HFF-Myc (cell line): ENCODE data around the gene IMPA2.
A peak's percentile ranks its signal among the peaks of the same experiment; 100 is the strongest.

Source experiments
- DNase-seq: peaks from one replicate; pipeline ENCODE4 v3.0.0-alpha.2; 2011; ENCODE audit warnings: low read depth; ENCODE audit errors: extremely low read depth
- H3K4me3 ChIP-seq: replicated peaks from 2 replicates; pipeline ENCODE4 v1.5.1; 2011; ENCODE audit warnings: low read depth, mild to moderate bottlenecking, control low read depth, low read length
- TF ChIP-seq, protein P1 (sequence below): IDR thresholded peaks from 2 replicates; pipeline ENCODE4 v1.5.1; 2012; ENCODE audit warnings: mild to moderate bottlenecking, low read depth, low read length, control low read depth; ENCODE audit errors: missing control alignments

IMPA2 gene

DNA sequence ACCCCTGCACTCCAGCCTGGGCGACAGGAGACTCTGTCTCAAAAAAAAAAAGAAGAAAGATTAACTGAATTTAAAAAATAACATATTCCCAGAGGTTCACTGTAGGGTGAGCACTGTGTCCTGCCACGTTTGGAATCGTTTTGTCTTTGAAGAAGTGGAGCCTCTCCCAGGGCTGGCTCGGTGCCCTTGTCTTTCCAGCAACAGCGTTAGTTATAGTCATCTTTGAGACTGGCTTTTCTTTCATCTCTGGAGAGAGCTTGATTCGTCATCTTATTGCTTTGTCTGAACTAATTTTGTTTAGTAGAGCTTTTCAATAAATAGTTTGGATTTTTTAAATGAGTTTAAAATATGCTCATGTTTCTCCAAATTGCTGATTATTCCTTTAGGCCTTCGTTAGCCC is 50.5 kb downstream of the IMPA2 start:
- no peak overlapping the region for H3K4me3 ChIP-seq
- DNase-seq: peak; percentile 12
- TF ChIP-seq, protein P1, sequence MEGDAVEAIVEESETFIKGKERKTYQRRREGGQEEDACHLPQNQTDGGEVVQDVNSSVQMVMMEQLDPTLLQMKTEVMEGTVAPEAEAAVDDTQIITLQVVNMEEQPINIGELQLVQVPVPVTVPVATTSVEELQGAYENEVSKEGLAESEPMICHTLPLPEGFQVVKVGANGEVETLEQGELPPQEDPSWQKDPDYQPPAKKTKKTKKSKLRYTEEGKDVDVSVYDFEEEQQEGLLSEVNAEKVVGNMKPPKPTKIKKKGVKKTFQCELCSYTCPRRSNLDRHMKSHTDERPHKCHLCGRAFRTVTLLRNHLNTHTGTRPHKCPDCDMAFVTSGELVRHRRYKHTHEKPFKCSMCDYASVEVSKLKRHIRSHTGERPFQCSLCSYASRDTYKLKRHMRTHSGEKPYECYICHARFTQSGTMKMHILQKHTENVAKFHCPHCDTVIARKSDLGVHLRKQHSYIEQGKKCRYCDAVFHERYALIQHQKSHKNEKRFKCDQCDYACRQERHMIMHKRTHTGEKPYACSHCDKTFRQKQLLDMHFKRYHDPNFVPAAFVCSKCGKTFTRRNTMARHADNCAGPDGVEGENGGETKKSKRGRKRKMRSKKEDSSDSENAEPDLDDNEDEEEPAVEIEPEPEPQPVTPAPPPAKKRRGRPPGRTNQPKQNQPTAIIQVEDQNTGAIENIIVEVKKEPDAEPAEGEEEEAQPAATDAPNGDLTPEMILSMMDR: no peak

DNA sequence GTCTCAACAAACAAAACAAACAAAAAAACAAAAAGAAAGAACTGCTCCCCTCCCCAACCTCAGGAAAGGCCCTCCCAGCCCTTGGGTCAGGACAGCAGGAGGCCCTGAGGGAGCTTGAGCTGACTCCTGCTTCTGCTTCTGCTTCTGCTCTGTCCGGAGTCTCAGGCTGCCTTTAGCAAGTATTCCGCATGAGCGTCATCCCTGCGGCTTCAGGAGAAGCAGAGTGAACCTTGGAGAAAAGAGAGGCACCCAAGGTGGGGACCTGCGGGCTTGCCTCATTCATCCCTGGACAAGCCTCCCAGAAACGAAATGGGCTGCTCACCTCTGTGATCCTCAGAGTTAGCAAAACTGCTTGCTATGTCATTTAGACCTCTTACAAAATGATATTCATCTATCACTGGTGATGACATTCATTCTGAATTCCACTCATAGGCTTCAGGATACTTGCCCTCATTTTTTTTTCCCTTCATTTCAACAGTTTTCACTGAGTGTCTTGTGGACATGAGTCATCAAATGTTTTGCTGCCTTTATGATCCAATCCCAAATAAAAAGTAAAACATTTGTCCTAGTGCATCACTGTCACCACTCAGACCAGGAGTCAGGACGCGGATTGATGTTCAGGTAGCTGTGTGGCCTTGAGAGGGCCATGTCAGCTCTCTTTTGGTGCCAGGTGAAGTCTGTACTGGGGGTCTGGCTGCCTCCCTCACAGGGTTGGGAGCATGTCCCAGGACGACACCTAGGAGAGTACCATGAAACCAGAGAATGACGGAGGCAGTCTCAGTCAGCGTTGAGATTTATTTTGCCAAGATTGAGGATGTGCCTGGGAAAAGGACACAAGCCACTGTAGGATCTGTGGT is 51.7 kb downstream of the IMPA2 start:
- DNase-seq: no peak
- TF ChIP-seq, protein P1: no peak
- H3K4me3 ChIP-seq: no peak overlapping the region

DNA sequence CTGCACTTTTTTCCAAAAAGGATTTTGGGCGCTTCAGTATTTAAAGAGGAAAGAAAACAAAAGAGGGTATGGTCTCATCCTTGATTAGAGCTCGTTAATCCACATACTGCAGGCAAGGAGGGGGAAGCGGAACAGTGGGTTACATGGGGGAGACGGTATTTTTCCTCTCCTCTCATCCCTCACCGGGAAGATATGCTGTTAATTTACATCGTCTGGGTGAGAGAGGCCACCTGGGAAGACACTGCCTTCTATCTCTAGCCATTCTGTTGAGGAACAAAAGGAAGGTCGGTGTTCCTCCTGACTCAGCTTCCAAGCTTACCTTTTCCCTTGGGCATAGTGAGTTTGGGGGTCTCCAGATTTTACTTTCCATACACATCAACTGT is 52.3 kb downstream of the IMPA2 start:
- H3K4me3 ChIP-seq: no peak overlapping the region
- TF ChIP-seq, protein P1: no peak
- no peak for DNase-seq

DNA sequence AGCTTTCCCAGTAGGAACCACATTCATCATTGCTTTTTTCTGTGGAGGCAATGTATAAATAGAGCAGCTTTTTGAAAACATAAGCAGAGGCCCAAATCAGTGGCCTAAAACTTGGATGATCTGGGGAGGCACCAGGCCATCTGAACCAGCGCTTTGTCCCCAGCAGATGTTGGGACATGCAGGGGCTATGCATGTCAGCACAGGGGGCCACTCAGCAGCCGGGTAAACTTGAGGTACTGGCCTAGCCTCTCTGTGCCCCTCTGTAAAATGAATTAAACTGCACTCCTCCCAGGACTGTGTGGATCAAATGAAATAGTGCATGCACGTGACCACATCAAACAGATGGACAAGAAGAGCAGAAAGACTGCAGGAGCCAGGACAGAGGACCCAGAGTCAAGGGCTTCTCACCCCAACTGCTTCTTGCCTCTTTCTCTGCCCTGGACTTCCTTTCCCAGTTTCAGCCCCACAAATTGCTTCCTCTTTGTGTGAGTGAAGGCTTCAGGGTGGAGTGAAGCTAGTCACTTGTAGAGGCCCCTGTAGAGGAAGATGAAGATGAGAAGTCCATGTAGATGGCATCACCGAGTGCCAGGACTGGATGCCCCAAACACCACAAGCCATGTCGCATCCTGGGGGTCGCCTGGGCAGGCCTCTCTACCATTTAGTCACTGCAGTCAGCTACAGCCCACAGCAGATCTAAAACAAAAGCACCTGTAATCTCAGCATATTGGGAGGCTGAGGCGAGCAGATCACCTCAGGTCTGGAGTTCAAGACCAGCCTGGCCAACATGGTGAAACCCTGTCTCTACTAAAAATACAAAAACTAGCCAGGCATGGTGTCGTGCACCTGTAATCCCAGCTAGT is 53.2 kb downstream of the IMPA2 start:
- TF ChIP-seq, protein P1: no peak

DNA sequence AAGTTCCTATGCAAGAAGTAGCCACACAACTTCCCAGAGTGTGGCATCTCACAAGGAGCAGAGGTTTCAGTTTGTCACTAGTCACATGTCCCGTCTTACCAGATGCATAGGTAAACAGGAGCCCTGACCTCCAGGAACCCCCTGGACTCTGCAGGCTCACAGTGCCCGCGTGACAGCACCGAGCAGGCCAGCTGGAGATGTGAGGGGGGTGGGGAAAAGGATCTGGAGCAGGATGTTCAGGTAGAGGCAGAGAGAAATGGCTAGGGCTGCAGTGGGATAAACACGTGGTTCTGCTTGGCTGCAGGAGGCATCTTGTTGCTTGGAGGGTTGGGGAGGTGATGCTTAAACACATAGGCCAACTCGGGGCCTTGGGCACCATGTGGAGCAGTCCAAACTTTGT is 54.2 kb downstream of the IMPA2 start:
- TF ChIP-seq, protein P1: no peak
- no peak overlapping the region for H3K4me3 ChIP-seq
- no peak for DNase-seq

More for the DNA sequence above, 53.2 kb downstream of the IMPA2 start:
- no peak overlapping the region for H3K4me3 ChIP-seq
- DNase-seq: no peak

DNA sequence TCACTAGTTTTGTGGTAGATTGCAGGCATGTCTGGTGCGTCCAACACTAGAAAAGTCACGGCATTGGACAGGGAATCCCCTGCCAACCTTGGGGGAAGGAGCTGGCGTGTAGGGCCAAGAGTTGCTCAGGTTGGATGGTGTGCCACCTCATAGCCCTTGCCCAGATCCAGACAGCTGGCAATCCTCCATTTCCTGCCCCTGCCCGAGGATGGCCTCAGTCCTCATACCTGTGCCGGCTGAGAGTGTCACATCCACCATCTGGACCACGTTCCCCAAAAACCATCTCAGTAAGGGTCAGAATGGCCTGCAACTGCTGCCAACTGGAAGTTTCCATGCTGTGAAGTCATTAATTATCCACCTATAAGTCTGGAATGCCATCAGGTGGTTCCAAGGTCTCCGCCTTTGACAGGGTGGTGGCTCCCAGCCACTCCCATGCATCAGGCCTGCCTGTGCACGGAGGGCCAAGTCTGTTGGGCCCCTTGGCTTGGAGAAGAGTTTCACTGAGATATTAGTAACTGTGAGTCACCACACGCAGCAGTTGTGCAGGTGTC is 55.0 kb downstream of the IMPA2 start:
- no peak overlapping the region for H3K4me3 ChIP-seq
- DNase-seq: no peak
- TF ChIP-seq, protein P1: no peak
